Stimulated activated CD4-positive, alpha-beta T cell treated with anti-CD3 and anti-CD28 coated beads, Interleukin-4, amount 100 ng/mL, for 4 hours (primary cell): ENCODE measurements around the gene ADAMTSL1.

Source experiments
- DNase-seq, 2 experiments: peaks; one replicate each; pipeline ENCODE4 v3.0.0-alpha.2; 2020

Gene ADAMTSL1

GRCh38 chr9:18673179-18673578 is 199.2 kb downstream of the ADAMTSL1 start:
- DNase-seq, result no peak

DNA sequence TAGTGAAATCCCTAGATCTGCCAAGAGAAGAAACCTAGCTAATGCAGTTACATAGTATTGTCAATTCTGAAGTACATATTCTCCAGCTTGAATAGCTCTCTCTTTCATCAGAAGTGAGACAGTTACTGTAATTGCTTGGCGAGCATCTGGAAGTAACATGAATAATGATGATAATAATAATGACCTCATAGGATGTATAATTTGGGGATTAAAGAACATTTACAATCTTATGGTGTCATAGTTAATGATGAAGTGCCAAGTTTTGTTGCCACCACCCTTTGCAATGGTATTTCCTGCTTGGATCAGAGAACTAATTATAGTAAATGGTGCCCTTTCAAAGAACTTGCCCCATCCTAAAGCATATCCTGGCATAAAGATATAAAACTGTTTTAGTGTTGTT is 201.4 kb downstream of the ADAMTSL1 start:
- no peak for DNase-seq

GRCh38 chr9:18675973-18676372 is 202.0 kb downstream of the ADAMTSL1 start:
- no peak for DNase-seq

- no peak for DNase-seq
Measured at GRCh38 chr9:18676525-18676924, 202.6 kb downstream of the ADAMTSL1 start.

DNA sequence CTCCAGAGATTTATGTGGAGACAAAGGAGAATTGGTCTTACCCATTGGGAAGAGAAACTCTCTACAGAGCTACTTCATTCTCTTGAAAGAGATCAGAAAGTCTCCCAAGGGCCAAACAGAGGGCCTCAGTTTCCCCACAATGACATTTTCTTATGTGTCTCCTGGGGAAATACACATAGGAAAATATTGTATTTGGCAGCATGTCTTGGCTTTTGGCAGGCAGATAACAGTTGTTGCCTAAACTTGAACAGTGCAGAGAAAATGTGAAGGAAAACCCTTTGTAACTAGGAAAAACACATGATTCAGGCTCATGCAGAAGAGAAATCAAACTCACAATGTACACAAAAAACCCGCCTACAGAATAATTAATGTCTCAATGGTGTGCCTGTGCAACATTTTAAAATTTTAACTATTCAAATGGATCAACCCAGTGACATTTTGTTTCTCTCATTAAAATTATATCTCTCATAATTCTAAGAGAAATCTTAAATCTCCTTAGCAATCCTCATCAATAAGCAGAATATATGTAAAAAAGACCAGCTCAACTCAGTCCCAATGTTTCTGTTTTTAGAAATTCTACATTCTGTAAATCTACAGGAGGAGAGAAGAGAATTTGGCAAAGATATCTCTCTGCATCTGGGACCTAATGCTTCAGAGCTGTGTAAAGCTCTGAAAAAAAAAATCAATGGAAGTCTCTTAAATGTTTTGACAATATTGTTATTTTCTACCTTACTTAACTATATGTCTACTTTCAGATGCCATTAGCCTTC is 205.1 kb downstream of the ADAMTSL1 start:
- no peak for DNase-seq

GRCh38 chr9:18682907-18683306 is 209.0 kb downstream of the ADAMTSL1 start:
- no peak for DNase-seq

DNA sequence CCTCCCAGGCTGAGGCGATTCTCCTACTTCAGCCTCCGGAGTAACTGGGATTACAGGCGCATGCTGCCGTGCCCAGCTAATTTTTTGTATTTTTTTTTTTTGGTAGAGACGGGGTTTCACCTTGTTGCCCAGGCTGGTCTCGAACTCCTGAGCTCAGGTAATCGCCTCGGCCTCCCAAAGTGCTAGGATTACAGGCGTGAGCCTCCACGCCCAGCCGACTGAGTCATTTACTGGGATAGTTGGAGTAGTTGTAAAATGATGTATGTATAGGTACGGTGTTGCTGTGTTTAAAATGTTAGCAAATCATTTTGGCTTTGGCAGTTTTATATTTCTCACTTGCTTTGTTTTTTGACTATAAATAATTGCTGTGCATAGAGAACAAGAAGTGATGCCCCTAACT is 209.4 kb downstream of the ADAMTSL1 start:
- DNase-seq, result no peak

GRCh38 chr9:18683851-18684250 is 209.9 kb downstream of the ADAMTSL1 start:
- DNase-seq, result no peak

DNA sequence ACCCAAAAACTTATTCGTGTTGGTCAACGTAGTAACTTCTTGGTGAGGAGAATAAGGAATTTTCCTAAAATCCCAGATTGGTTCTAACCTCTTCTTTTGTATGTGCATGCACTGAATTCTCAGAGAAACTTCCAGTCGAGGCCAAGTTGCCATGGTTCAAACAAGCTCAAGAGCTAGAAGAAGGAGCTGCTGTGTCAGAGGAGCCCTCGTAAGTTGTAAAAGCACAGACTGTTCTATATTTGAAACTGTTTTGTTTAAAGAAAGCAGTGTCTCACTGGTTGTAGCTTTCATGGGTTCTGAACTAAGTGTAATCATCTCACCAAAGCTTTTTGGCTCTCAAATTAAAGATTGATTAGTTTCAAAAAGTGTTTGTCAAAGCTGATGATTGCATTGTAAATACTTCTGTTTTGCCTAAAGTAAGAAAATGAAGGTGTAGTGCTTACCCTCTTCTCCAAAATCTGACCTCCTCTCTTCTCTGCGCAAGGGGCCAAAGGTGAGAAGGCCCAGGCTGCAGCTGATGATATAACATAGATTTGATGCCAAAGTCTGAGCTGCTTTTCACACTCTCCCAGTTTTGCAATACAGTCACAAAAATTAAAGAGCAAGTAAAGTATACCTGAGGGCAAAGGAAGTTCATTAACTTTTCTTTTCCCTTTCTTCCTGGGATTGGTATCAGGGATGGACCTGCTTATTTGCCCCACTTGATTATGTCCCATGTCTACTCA is 210.8 kb downstream of the ADAMTSL1 start:
- no peak for DNase-seq

DNA sequence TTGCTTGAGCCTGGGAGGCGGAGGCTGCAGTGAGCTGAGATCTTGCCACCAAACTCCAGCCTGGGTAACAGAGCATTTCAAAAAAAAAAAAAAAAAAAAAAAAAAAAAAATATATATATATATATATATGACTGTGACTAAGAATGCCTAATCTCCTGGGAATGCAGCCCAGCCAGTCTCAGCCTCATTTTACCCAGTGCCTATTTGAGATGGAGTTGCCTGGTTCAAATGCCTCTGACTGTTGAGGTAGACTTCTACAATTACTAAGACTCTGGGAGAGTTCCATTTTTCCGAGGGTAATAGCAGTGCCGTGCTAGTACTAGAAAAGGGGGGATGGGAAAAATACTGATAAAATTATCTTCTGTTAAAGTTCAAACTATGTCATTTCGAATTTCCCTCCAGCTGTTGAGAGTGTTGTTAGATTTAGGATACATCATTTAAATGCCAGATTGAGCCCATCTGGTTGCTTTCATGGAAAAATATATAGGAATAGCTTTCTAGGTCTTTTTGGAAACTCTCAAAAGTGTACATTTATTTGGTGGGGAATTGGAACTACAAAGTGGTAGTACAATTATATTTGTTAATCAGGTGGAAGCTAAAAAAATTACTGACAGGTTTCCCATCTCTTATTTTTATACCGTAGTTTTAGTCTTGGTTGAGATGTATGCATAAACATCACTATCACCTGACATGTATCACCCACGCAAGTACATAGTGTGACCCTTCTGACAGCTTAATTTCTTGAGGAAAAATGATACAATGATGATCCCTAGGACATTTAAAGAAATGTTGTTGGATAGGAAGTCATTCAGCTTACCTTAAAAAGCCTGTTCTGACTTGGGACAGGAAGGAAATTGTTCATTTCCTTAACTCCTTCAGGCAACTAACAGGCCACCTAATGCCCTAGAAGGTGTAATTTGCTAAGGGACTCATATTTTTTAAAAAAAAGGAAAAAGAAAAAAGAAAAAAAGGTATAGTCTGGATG is 214.9 kb downstream of the ADAMTSL1 start:
- DNase-seq, result no peak

GRCh38 chr9:18689921-18690320 is 216.0 kb downstream of the ADAMTSL1 start:
- no peak for DNase-seq

DNA sequence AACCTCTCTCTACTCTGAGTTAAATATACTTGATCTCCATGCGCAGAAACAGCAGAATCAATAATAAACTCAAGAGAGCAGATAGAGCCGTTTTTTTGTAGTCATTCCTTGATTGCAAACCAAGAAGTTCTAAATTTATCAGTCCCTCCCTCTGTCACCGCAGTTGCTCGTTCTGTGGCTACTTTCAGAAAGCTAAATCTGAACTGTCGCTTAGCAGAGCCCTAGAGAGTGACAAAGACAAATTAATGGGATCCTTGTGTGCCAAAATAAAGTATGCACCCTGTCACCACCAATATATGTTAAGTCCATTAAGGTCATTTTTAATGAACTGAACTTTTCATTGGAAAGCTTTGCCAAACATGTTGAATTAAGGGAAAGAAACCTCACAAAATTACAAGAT is 218.3 kb downstream of the ADAMTSL1 start:
- no peak for DNase-seq

DNA sequence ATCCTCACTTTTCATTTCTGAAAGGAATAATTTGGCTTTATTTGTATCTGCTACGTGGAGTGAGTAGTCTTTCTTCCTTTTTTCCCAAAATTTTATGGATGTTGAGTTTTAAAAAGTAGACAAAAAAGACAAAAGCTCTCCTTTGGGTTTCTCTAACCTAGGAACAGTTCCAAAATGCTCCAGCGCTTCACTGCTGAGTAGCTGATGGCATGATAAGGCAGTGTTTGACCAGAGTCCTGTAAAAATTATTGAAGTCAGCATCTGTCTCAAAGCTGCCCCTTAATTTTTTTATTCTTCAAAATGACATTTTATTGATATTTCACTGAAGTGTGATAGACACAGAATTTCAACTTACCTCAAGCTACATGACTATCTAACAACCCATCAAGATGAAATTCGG is 219.0 kb downstream of the ADAMTSL1 start:
- no peak for DNase-seq

- no peak for DNase-seq
Measured at GRCh38 chr9:18694959-18695668, 221.2 kb downstream of the ADAMTSL1 start.

GRCh38 chr9:18698992-18699391 is 225.0 kb downstream of the ADAMTSL1 start:
- no peak for DNase-seq

GRCh38 chr9:18699764-18700163 is 225.8 kb downstream of the ADAMTSL1 start:
- DNase-seq, result no peak

DNA sequence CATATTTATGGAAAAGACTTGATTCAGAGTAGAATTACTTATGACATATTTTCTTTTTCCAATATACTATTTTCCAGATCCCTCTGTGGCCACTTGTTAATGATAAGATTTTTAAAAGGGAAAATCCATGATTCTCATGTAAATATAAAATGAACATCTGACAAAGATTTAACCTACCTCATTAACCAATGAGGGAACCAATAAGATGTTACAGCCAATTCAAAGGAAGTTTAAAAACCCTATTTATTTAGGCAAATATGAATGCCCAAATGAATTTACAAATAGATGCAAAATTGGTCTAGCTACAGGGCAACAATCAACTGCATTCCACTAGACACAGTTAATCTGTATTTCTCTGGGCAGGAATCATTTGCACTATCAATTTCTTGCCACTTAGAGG is 226.8 kb downstream of the ADAMTSL1 start:
- DNase-seq, result no peak

- no peak for DNase-seq
Measured at GRCh38 chr9:18703151-18703900, 229.4 kb downstream of the ADAMTSL1 start.

- no peak for DNase-seq
Measured at GRCh38 chr9:18703901-18704379, 230.0 kb downstream of the ADAMTSL1 start.

DNA sequence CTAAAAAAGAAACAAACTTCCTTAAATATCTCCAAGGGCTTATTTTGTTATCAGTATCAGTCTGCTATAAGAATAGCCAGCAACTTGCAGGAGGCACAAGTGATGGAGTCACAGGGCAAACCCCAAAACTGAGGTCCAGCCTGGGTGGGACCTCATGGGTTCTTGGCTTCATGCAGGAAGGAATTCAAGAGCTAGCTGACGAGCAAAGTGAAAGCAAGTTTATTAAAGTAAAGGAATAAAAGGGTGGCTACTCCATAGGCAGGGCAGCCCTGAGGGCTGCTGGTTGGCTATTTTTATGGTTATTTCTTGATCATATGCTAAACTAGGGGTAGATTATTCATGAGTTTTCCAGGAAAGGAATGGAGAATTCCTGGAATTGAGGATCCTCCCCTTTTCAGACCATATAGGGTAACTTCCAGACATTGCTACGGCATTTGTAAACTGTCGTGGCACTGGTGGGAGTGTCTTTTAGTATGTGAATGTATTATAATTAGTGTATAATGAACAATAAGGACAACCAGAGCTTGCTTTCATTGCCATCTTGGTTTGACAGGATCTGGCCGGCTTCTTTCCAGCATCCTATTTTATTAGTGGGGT is 231.9 kb downstream of the ADAMTSL1 start:
- DNase-seq, result no peak

DNA sequence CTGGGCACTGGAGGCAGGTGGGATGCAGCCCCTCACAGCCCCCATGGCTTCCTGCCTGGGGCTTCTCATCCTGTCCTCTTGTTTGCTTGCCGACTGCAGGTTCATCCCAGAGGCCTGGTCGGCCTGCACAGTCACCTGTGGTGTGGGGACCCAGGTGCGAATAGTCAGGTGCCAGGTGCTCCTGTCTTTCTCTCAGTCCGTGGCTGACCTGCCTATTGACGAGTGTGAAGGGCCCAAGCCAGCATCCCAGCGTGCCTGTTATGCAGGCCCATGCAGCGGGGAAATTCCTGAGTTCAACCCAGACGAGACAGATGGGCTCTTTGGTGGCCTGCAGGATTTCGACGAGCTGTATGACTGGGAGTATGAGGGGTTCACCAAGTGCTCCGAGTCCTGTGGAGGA is 232.7 kb downstream of the ADAMTSL1 start:
- no peak for DNase-seq
